ENCODE results near the gene MAGI2. TPM values are rescaled to one million over a fixed set of nuclear protein-coding genes. Genes with fewer than 3 reads are reported as not detected.

Gene MAGI2
- total RNA-seq, 1 experiment from 2014 or later = 14.3 TPM

DNA sequence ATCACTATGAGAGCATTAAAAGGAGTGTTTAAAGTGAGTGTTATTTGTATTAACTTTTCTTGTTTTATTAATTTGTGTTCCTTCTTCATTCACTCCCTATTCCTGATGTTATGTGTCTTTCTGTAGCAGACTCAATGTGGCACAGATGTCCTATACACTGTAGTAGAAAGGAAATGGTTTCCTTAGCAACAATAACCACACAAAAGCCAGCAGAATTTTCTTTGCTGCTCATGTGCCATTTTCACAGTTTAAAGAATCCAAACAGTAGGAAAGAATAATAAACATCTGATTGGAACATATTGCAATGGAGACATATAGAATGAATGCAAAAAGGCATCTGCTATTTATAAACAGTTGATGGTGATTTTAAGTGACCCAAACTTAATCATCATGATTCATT, 891.3 kb downstream of the MAGI2 start:
- H3K27ac Mint-ChIP-seq = peak overlapping the region in 2 of 3 experiments; percentile 80 to 87; a peak in 5 of 7 replicates
- peaks cover 49 to 54% of the 10 kb centered on the region in 2 experiments for H3K4me1 Mint-ChIP-seq
- H3K36me3 Mint-ChIP-seq (ENCODE audit: insufficient read depth in 1 of 3, low read depth in 3 of 3) = peaks cover 0 to 6% (median 0%) of the 10 kb centered on the region in 3 experiments; a peak in 1 of 7 replicates

More for the DNA sequence above, 891.3 kb downstream of the MAGI2 start:
- H2BK15ac ChIP-seq (ENCODE audit: low read depth, low read length) = no peak overlapping the region
- H3K9ac ChIP-seq (ENCODE audit: extremely low read depth, insufficient read length, low read length) = no peak overlapping the region
- no peak for DNase-seq
- no peaks in the 10 kb centered on the region for H3K79me1 ChIP-seq (ENCODE audit: insufficient read depth, low read depth, low read length, poor library complexity, severe bottlenecking)
- H4K8ac ChIP-seq (replicated peaks; ENCODE audit: insufficient read length, low read depth, low read length) = no peak overlapping the region
- H3K27ac ChIP-seq (ENCODE audit: insufficient read length, low read depth, low read length) = no peak overlapping the region
- H4K20me1 ChIP-seq (ENCODE audit: control insufficient read depth, insufficient read depth, insufficient read length) = no peaks in the 10 kb centered on the region
- TF ChIP-seq, protein P1, sequence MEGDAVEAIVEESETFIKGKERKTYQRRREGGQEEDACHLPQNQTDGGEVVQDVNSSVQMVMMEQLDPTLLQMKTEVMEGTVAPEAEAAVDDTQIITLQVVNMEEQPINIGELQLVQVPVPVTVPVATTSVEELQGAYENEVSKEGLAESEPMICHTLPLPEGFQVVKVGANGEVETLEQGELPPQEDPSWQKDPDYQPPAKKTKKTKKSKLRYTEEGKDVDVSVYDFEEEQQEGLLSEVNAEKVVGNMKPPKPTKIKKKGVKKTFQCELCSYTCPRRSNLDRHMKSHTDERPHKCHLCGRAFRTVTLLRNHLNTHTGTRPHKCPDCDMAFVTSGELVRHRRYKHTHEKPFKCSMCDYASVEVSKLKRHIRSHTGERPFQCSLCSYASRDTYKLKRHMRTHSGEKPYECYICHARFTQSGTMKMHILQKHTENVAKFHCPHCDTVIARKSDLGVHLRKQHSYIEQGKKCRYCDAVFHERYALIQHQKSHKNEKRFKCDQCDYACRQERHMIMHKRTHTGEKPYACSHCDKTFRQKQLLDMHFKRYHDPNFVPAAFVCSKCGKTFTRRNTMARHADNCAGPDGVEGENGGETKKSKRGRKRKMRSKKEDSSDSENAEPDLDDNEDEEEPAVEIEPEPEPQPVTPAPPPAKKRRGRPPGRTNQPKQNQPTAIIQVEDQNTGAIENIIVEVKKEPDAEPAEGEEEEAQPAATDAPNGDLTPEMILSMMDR (conservative IDR thresholded peaks at IDR 0.05) = no peak
- no peaks in the 10 kb centered on the region for H3K23me2 ChIP-seq (ENCODE audit: insufficient read length, low read depth, low read length, poor library complexity, severe bottlenecking)
- H2BK120ac ChIP-seq (ENCODE audit: low read depth, low read length, poor library complexity, severe bottlenecking) = no peak overlapping the region
- no peak overlapping the region for H3T11ph ChIP-seq (ENCODE audit: low read length)
- H3K4ac ChIP-seq (ENCODE audit: low read depth, low read length) = no peak overlapping the region
- no peak overlapping the region for H3K56ac ChIP-seq (ENCODE audit: insufficient read length, low read depth, low read length)
- H2AFZ ChIP-seq (ENCODE audit: low read length) = no peak overlapping the region
- no peak overlapping the region for H2BK5ac ChIP-seq (ENCODE audit: insufficient read length, low read length)
- no peak overlapping the region for H2BK20ac ChIP-seq (ENCODE audit: low read depth, low read length, poor library complexity, severe bottlenecking)
- no peaks in the 10 kb centered on the region for H3K79me2 ChIP-seq (ENCODE audit: insufficient read depth, low read length)
- H3K23ac ChIP-seq (ENCODE audit: insufficient read length, low read depth, low read length) = no peak overlapping the region
- H3K4me3 Mint-ChIP-seq = no peak overlapping the region
- H3K4me1 ChIP-seq (ENCODE audit: insufficient read depth, low read length) = peaks cover 10% of the 10 kb centered on the region; the same call in 1 of the 2 replicates
- H4K91ac ChIP-seq (ENCODE audit: insufficient read length, low read depth, low read length) = no peak overlapping the region
- H3K9me3 Mint-ChIP-seq = no peaks in the 10 kb centered on the region
- H3K27me3 Mint-ChIP-seq (ENCODE audit: low read depth) = no peaks in the 10 kb centered on the region
- no peak overlapping the region for H4K5ac ChIP-seq (ENCODE audit: insufficient read length, low read depth, low read length)
- H2AK5ac ChIP-seq (ENCODE audit: insufficient read length, low read length) = no peak overlapping the region
- H3K9me3 ChIP-seq (ENCODE audit: control insufficient read depth, low read depth, low read length) = no peaks in the 10 kb centered on the region
- no peak overlapping the region for H3K18ac ChIP-seq (ENCODE audit: insufficient read length, low read depth, low read length)
- H3K27me3 ChIP-seq (ENCODE audit: insufficient read depth, low read length) = no peaks in the 10 kb centered on the region
- H3K14ac ChIP-seq (ENCODE audit: insufficient read depth, low read length) = no peak overlapping the region
- no peak overlapping the region for H3K4me2 ChIP-seq (ENCODE audit: insufficient read depth, insufficient read length, low read length)
- no peak overlapping the region for H2BK12ac ChIP-seq (ENCODE audit: insufficient read length, low read depth, low read length)
